HG02610 (cell line): Measurements from ENCODE around the gene TIGAR.

Source experiments
- ATAC-seq: cut with Tn5 transposase; IDR thresholded peaks from one replicate; pipeline ENCODE4 v1.9.1; 2021; ENCODE audit warnings: mild to moderate bottlenecking, moderate library complexity; ENCODE audit not compliant: unreplicated experiment

The TIGAR gene

DNA sequence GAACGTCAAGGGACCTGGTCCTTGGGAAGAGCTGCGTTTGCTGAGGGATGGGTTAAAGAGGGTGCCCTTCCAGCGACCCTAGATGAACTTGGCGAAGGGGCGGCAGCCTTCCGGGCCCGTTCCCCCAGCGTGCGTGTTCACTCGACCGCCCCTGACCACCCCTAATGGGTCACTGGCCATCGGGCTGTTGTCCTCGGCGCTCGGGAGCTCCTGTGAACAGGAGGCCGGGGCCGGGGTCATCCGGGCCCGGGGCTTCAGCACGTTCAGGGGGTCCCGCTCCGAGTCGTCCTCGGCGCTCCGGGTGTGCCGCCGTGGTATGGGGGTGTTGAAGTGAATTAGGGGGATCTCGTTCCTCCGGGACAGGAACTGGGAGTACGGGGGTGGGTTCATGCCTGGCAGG, 49.3 kb downstream of the TIGAR start:
- no peak for ATAC-seq

DNA sequence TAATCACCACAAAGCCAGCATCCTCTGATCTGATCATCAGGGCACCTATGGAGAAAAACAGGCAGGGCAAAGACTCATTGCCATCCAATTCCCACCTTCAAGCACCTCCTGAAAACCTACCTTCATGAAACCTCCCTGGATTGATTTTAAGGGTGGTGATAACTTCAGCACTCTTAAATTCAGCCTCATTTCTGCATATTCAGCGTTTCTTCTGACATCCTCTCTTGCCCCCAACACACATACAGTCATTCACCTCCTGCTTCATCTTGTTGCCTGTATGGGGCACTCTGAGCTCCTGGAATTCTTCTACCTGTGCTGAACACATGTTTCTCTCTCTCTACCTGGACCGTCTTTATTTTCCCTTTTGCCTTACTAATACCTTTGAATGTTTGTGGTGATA, 51.6 kb downstream of the TIGAR start:
- no peak for ATAC-seq

DNA sequence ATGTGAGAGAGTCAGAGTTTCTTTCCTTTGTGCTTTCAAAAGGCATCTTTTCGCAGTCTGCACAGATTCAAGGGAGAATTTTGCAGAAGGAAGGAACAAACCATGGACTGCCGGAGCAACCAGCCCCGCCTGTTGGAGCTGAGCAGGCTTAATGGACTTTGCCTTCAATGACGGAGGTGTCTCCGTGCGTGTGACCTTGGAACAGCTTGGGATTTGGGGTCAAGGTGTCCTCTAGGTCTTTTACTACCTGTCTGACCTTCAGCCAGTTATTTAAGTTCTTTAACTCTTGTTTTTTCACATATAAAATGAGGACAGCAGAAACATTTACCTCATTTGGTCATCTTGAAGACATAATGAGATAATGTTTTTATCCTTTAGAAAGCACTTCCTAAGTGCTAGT, 54.4 kb downstream of the TIGAR start:
- no peak for ATAC-seq

DNA sequence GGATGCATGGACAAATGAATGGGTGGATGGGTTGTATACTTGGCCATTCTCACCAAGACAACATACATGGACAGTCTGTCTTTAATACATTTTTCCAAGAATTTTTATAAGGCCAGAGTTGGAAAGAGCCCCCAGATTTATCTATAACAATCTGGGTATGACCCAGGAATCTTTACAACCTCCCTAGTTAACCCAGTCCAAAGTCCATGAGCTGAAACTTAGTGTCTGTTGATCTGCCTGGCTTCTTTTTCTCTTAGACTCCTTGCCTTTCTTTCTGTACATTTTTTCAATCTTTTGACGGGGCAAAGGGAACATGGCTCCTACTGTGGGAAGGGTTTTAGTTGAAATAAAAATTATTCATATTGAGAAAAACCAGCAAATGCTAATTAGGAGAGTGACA, 57.8 kb downstream of the TIGAR start:
- no peak for ATAC-seq

DNA sequence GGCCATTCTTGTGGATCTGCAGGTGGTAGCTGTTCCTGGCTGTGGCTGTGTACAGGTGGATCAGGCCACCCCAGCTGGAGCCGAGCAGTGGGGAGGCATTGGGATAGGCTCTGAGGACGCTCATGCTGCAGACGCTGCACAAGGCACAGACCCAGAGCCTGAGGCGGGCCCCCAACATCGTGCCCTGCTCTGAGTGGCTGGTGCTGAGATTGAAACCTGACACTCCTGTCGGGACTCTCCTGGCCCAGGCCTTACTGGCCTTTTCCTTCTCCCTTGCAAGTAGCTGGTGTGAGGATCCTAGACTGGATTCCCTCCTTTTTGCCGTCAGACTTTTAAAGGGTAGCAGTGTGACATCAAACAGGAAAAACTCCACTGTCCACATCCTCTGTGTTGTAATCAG, 58.4 kb downstream of the TIGAR start, which contains the start of gene FGF23:
Gene FGF23, minus strand, starts transcription at position 308 of the 400 bp plus-strand sequence. Its CDS starts 130 bp downstream, at position 178.
- ATAC-seq: no peak

DNA sequence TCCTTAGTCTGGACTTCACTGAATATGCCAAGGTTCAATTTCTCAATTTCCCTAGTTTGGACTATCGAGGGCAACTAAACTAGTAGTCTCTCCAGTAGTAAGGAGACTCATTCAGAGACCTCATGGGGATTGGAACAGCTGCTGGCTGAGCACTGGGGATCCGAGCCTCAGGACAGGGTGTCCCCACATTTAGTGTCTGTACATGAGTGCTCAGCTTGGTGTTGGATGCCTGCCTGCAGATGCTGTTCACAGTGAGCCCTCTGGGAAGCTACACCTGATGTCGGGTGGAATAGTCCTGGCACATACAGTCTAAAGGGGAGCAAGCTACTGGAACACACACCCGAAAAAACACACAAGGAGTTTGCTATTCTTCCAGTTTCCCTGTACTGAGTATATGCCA, 59.3 kb downstream of the TIGAR start:
- ATAC-seq: no peak

- no peak for ATAC-seq
Observed at GRCh38 chr12:4383304-4383865, 62.4 kb downstream of the TIGAR start.

GRCh38 chr12:4386801-4387200, 65.8 kb downstream of the TIGAR start:
- no peak for ATAC-seq

DNA sequence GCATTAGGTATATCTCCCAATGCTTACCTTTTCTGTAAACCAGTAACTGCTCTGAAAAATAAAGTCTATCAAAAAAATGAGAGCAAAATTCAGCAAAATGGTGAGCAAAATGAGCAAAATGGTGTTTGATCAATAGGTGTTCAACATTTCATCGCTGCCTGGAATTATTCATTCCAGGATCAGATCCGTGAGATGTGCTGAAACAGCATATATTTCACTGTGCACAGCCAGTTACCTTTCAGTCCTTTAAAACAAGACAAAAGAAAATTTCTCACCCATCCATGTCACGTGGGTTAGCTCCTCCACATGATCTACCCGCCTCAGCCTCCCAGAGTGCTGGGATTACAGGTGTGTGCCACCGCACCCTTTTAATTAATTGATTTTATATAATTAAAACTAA, 66.6 kb downstream of the TIGAR start:
- no peak for ATAC-seq

GRCh38 chr12:4388032-4388431, 67.0 kb downstream of the TIGAR start:
- ATAC-seq: no peak

DNA sequence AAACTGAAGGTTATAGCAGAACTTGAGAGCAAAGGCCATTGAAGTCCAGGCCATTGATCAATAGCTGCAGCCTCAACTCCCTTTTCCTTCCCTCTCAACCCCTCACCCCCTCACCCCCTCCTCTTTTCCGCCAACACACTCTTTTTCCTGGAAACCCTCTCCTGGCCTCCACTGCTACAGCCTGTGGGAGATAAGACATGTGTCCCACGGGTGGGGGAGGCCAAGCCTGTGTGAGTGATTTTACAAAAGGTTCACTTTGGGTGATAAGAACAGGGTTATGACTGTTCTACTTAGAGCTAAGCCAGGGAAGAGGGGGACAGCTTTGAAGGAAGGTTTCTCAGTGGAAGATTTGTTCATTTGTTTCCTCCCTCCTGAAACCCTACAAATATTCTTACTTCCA, 67.6 kb downstream of the TIGAR start:
- ATAC-seq: no peak

GRCh38 chr12:4392223-4392742, 71.3 kb downstream of the TIGAR start:
- no peak for ATAC-seq

DNA sequence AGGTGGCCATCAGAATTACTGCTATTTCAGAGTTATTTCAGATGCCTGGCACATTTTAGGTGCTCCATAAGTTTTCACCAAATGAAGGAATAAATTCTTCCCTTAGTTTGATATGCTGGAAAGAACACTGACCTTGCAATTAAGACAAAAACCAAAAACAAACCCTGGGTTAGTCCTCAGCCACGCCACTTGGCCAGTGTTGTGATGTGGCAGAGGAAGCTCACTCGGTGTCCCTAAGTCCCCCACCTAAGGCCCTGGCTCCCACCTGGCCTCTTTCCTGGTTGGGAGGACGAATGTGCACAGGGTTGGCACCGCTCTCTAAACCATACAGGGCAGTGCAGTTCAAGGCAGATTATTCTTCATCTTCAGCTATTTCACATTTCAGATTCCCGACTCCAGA, 72.2 kb downstream of the TIGAR start:
- no peak for ATAC-seq

DNA sequence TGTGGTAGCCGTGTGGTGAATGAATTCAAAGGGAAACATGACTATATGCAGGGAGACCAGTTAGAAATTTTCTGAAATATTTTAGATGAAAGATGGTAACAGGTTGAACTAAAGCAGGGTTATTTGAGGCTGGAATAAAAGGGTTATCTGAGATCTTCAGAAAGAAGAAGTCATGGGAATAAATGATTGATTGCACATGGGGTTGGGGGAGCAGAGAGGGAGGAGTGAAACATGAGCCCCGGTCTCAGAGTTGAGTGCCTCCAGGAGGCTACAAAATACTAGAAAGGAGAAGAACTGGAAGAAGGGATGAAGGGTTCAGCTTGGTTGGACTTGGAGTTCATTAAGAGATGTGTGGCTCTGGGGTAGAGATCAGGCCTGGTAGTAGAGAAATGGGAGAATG, 74.8 kb downstream of the TIGAR start:
- no peak for ATAC-seq

DNA sequence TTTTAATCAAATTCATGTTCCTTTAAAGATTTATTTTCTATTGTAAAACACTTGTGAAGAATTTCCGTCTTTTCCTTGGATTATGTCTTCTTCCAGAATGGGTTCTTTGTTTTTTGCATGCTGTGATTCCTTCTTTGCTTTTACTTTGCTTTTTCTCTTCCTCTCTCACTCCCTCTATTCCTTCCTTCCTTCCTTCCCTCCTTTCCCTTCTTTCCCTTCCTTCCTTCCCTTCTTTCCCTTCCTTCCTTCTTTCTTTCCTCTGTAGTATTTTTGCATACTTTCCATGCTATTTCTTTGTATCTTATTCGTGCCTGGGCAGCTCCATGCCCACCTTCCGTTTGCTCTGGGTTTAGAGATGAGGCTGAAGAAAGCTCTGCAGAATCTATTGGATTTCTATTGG, 80.1 kb downstream of the TIGAR start:
- no peak for ATAC-seq

DNA sequence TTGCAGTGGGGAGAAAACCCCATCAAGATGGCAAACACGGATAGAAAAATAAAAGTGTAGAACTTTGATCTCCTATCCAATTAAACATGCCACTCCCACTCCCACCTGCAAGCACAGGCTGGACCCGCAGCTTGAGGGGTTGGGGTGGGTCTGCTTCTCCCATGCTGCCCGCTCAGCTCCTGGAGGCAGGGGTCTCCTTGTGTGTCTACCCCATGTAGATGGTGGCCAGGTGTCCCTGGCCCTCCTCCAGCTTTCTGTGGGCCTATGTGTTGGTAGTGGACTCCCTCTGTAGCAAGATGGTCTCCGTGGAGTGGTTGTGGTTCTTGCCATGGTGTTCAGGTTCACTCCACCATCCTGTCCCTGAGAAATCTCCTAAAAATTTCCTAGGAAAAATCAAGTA, 82.0 kb downstream of the TIGAR start:
- ATAC-seq: no peak
